IgD-negative memory B cell (primary cell): ENCODE data around the gene TSPEAR. TPM values are rescaled to one million over a fixed set of nuclear protein-coding genes. Genes with fewer than 3 reads are reported as not detected.

Experiments
- H3K27ac Mint-ChIP-seq, 3 donors: one replicate each; pipeline ENCODE4 v1.8.0; 2020 to 2022; ENCODE audit warnings: mild to moderate bottlenecking in 3 of 3, mixed read lengths in 3 of 3, moderate library complexity in 1 of 3
- H3K27me3 Mint-ChIP-seq: one replicate; pipeline ENCODE4 v1.8.0; 2021; ENCODE audit warnings: mixed read lengths
- H3K36me3 Mint-ChIP-seq: one replicate; pipeline ENCODE4 v1.8.0; 2020; ENCODE audit warnings: mild to moderate bottlenecking, mixed read lengths
- H3K4me1 Mint-ChIP-seq, 3 donors: one replicate each; pipeline ENCODE4 v1.8.0; 2020 to 2022; ENCODE audit warnings: mixed read lengths in 3 of 3, mild to moderate bottlenecking in 1 of 3
- H3K4me3 Mint-ChIP-seq, 4 donors: one replicate each; pipeline ENCODE4 v1.8.0; 2020 to 2022; ENCODE audit warnings: mild to moderate bottlenecking in 4 of 4, mixed read lengths in 4 of 4, moderate library complexity in 3 of 4
- H3K9me3 Mint-ChIP-seq, 3 donors: one replicate each; pipeline ENCODE4 v1.8.0; 2020 to 2021; ENCODE audit warnings: mixed read lengths in 3 of 3, mild to moderate bottlenecking in 1 of 3
- polyA plus RNA-seq: library from polyadenylated mRNA; unstranded; fragments of 300-500 nt; fragmentation: Illumina TruSeq; gene quantifications from one replicate; pipeline ENCODE4 v1.2.3, GENCODE V29; 2021

Gene TSPEAR
- polyA plus RNA-seq, 1 donor from 2014 or later, result not detected

- Mint-ChIP-seq H3K4me3 (no peak overlapping the region), H3K27me3 (peaks cover 4% of the 10 kb centered on the region), H3K9me3 (no peaks in the 10 kb centered on the region), H3K36me3 (no peaks in the 10 kb centered on the region), H3K27ac (no peak overlapping the region), H3K4me1 (peaks cover 0 to 2% (median 0%) of the 10 kb centered on the region in 3 donors)
Observed at GRCh38 chr21:44466996-44467858, 244.1 kb downstream of the TSPEAR start.

DNA sequence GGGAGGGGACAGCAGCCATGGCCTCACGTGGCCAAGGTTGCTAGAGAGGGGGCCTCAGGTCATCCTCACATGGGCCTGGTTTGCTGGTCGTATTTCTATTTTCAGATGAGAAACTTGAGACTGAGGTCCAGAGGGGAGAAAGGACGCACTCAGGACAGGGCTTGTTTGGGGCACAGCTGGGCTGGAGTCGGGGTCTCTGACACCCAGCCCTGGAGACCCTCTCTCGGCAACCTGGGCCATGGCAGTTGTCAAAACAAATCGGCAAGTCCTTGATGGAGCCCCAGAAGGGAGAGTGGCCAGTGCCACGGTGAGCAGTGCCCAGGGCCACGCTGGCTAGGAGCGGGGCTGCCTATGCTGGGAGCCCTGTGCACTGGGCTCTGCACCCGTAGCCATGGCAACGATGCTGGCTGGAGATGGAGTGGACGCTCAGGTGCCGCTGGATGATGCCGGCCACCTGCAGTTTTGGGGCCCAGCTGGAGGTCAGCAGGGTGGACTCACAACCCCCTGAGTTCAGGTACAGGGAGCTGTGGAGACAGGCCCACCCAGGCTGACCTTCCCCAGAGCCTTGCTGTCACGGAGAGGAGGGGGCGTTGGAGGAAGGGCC is 244.9 kb downstream of the TSPEAR start:
- Mint-ChIP-seq H3K27ac (no peak overlapping the region), H3K36me3 (no peaks in the 10 kb centered on the region), H3K27me3 (peaks cover 3% of the 10 kb centered on the region)

DNA sequence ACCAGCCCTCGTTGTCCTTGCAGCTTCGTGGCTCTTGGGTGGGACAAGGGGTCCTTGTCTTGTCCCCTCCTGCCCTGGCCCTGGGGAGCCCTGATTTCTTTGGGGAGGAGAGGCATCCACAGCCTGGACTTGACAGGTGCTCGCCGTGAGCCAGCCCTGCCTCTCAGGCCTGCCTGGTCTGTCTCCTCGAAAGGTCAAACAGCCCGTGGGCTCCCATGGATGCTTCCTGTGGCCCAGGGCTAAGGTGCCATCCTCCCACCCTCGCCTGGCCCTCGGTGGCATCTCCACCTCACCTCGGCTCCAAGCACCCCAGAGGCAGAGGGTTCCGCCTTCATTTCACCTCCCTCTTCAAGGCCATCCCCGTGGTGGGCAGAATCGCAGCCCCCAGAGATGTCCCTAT is 247.0 kb downstream of the TSPEAR start:
- no peak overlapping the region for H3K27ac Mint-ChIP-seq
- H3K9me3 Mint-ChIP-seq, result no peaks in the 10 kb centered on the region
- no peak overlapping the region for H3K4me3 Mint-ChIP-seq
- peaks cover 3% of the 10 kb centered on the region for H3K27me3 Mint-ChIP-seq
- no peaks in the 10 kb centered on the region for H3K36me3 Mint-ChIP-seq
- peaks cover 0 to 2% (median 0%) of the 10 kb centered on the region in 3 donors for H3K4me1 Mint-ChIP-seq

More for the DNA sequence above, 244.9 kb downstream of the TSPEAR start:
- no peaks in the 10 kb centered on the region for H3K9me3 Mint-ChIP-seq
- H3K4me3 Mint-ChIP-seq, result peak overlapping the region in 1 of 4 donors; percentile 28
- H3K4me1 Mint-ChIP-seq, result peaks cover 0 to 2% (median 0%) of the 10 kb centered on the region in 3 donors

- peak overlapping the region in 1 of 4 donors; percentile 40 for H3K4me3 Mint-ChIP-seq
- H3K36me3 Mint-ChIP-seq, result no peaks in the 10 kb centered on the region
- peaks cover 3% of the 10 kb centered on the region for H3K27me3 Mint-ChIP-seq
- H3K9me3 Mint-ChIP-seq, result no peaks in the 10 kb centered on the region
- H3K27ac Mint-ChIP-seq, result peak overlapping the region in 1 of 3 donors; percentile 59
- peaks cover 0 to 2% (median 0%) of the 10 kb centered on the region in 3 donors for H3K4me1 Mint-ChIP-seq
Observed at GRCh38 chr21:44463724-44464123, 247.6 kb downstream of the TSPEAR start.

DNA sequence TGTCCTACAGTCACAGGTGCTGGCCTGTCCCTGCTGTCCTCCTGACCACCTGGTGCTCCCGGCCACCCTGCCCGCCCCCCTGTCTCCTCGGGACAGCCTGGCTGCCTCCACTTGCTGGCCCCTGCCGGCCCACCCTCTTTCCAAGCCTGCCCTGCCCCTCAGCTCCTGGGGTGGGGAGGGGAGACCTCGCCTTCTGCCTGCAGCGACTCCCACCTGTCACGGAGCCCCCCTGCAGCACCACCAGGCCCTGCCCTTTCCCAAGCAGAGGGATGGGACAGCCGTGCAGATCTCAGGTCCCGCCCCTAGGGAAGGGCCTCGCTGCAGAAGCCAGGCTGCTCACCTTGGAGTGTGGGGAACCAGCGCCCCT is 248.6 kb downstream of the TSPEAR start:
- Mint-ChIP-seq H3K4me3 (no peak overlapping the region), H3K36me3 (no peaks in the 10 kb centered on the region), H3K9me3 (no peaks in the 10 kb centered on the region), H3K27ac (no peak overlapping the region), H3K4me1 (peaks cover 0 to 2% (median 0%) of the 10 kb centered on the region in 3 donors), H3K27me3 (peaks cover 3% of the 10 kb centered on the region)

- Mint-ChIP-seq H3K27me3 (peaks cover 3% of the 10 kb centered on the region), H3K9me3 (no peaks in the 10 kb centered on the region), H3K27ac (no peak overlapping the region), H3K4me1 (peaks cover 0 to 2% (median 0%) of the 10 kb centered on the region in 3 donors), H3K4me3 (no peak overlapping the region), H3K36me3 (no peaks in the 10 kb centered on the region)
Observed at GRCh38 chr21:44462086-44462833, 249.1 kb downstream of the TSPEAR start.

DNA sequence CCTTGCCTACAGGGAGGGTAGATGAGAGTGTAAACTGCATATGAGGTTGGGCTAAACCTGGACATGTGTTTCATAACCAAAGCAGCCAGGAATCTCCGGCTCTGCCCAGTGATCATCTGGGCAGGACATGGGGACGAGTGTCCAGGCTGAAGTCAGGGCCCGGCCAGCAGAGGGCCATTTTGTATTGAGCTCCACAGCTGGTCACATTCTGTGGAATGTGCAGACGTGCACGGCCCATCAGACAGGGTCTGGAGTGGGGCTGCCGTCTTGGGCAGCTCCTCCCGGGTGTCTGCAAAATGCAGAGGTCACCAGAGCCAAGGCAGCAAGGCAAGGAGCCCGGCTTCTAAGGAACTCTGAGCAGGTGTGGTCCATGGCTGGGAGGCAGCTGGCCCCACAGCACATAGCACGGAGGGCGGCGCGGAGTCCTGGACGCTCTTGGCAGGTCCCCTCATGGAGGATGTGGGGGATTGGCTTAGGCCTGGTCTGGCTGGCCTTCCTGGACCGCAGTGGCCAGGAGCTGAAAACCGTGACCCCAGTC is 249.8 kb downstream of the TSPEAR start:
- Mint-ChIP-seq H3K4me1 (peaks cover 0 to 2% (median 0%) of the 10 kb centered on the region in 3 donors), H3K27ac (no peak overlapping the region), H3K36me3 (no peaks in the 10 kb centered on the region), H3K27me3 (peaks cover 3% of the 10 kb centered on the region), H3K4me3 (no peak overlapping the region), H3K9me3 (no peaks in the 10 kb centered on the region)

DNA sequence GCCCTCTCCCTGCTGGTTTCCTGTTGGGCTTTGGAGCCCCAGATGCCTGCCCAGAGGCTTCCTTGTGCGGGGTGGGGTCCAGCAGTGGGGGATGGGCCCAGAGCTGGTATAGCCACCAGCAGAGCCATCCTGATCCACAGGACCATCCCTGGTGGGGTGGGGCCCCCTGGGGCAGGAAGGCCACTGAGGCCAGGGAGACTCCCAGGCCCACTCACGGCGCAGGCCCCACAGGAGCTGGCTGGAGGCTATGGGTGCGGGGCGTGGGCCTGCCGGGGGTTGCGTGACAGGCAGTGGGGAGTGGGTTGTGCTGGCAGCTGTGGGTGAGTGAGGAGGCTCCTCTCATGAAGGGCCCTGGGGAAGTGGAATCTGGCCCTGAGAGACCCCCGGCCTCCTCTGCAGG is 250.4 kb downstream of the TSPEAR start:
- H3K9me3 Mint-ChIP-seq, result no peaks in the 10 kb centered on the region
- H3K4me3 Mint-ChIP-seq, result no peak overlapping the region
- H3K27me3 Mint-ChIP-seq, result peaks cover 3% of the 10 kb centered on the region
- H3K27ac Mint-ChIP-seq, result no peak overlapping the region
- no peaks in the 10 kb centered on the region for H3K36me3 Mint-ChIP-seq
- peaks cover 0 to 4% (median 0%) of the 10 kb centered on the region in 3 donors for H3K4me1 Mint-ChIP-seq

DNA sequence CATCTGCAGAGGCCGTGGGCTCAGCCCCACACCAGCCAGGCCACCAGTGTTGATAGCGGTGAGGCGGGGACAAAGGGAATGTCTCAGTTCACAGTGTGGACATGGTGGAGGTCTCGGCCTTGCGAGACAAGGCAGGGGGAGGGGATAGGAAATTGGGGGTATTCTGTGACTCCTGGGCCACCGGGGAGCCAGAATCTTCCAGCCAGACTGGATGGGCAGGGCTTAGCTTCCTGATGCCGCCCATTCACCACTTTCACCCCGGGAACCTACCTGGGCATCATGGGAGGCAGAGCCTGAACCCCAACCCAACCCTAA is 251.0 kb downstream of the TSPEAR start:
- no peak overlapping the region for H3K4me3 Mint-ChIP-seq
- H3K9me3 Mint-ChIP-seq, result no peaks in the 10 kb centered on the region
- no peaks in the 10 kb centered on the region for H3K36me3 Mint-ChIP-seq
- peak overlapping the region in 1 of 3 donors; percentile 27 for H3K27ac Mint-ChIP-seq
- H3K27me3 Mint-ChIP-seq, result peaks cover 3% of the 10 kb centered on the region
- peaks cover 0 to 4% (median 0%) of the 10 kb centered on the region in 3 donors for H3K4me1 Mint-ChIP-seq

DNA sequence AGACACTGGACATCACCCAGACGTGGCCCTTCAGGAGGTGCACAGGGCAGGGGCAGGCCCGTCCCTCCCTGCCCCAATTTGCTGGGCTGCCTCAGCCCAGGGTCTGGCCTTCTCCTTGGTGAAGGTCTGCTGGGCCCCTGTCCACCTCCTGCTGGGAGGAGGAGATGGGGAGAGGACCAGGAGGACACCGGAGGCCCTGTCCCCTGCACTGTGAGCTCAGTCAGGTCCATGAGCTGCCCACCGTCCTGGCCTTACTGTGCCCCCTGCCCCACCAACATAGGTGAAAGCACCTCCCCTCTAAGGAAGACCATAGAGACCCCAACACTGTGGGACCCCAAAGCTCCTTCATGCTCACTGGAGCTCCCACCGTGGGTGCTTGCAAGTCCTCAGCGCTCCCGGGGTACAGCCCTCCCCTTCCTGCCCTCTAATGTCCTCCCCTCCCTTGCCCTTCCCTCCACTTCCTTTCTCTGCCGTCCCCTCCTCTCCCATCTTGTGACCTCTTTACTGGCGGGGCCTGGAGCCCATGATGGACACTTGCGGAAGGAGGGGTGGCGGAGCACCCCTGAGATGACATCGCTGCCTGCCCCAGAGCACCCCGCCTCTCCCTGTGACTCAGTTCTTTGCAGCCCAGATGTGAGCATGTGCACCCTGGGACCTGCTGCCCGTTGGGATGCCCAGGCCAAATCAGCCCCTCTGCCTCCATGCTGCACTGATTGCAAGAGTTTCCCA is 251.5 kb downstream of the TSPEAR start:
- H3K4me1 Mint-ChIP-seq, result peaks cover 0 to 4% (median 0%) of the 10 kb centered on the region in 3 donors
- peaks cover 3% of the 10 kb centered on the region for H3K27me3 Mint-ChIP-seq
- peak overlapping the region in 1 of 3 donors; percentile 27 for H3K27ac Mint-ChIP-seq
- no peak overlapping the region for H3K4me3 Mint-ChIP-seq
- H3K36me3 Mint-ChIP-seq, result no peaks in the 10 kb centered on the region
- no peaks in the 10 kb centered on the region for H3K9me3 Mint-ChIP-seq

- Mint-ChIP-seq H3K4me1 (peaks cover 0 to 4% (median 3%) of the 10 kb centered on the region in 3 donors), H3K27ac (no peak overlapping the region), H3K27me3 (peaks cover 3% of the 10 kb centered on the region), H3K36me3 (no peaks in the 10 kb centered on the region), H3K4me3 (no peak overlapping the region), H3K9me3 (peaks cover 0 to 4% (median 3%) of the 10 kb centered on the region in 3 donors)
Observed at GRCh38 chr21:44458971-44459711, 252.2 kb downstream of the TSPEAR start.

GRCh38 chr21:44456915-44457736 is 254.2 kb downstream of the TSPEAR start:
- H3K36me3 Mint-ChIP-seq, result no peaks in the 10 kb centered on the region
- peak overlapping the region in 1 of 3 donors; percentile 46 for H3K27ac Mint-ChIP-seq
- H3K9me3 Mint-ChIP-seq, result peaks cover 5 to 15% (median 9%) of the 10 kb centered on the region in 3 donors
- no peaks in the 10 kb centered on the region for H3K27me3 Mint-ChIP-seq
- peak overlapping the region in 3 of 4 donors; percentile 17 to 75 (median 74) for H3K4me3 Mint-ChIP-seq
- H3K4me1 Mint-ChIP-seq, result peaks cover 0 to 3% (median 2%) of the 10 kb centered on the region in 3 donors

- H3K4me1 Mint-ChIP-seq, result peaks cover 0 to 3% (median 2%) of the 10 kb centered on the region in 3 donors
- no peak overlapping the region for H3K27ac Mint-ChIP-seq
- no peaks in the 10 kb centered on the region for H3K27me3 Mint-ChIP-seq
- H3K36me3 Mint-ChIP-seq, result no peaks in the 10 kb centered on the region
- H3K9me3 Mint-ChIP-seq, result peaks cover 5 to 19% (median 9%) of the 10 kb centered on the region in 3 donors
- peak overlapping the region in 2 of 4 donors; percentile 17 to 74 for H3K4me3 Mint-ChIP-seq
Observed at GRCh38 chr21:44456214-44456914, 255.0 kb downstream of the TSPEAR start.
